AG04450 (cell line): ENCODE measurements around the gene TMC7. TPM values are rescaled to one million over a fixed set of nuclear protein-coding genes. Genes with fewer than 3 reads are reported as not detected.

Experiments
- CTCF ChIA-PET: fragments of 300-600, 350-600 bp; formaldehyde crosslinking; extraction: SDS; loops from one replicate; lab custom pipeline; 2022; ENCODE audit warnings: antibody characterized with exemption, inconsistent platforms; lab: Charles Lee
- POLR2A ChIA-PET: fragments of 350-600 bp; formaldehyde crosslinking; extraction: SDS; loops from one replicate; lab custom pipeline; 2021; ENCODE audit warnings: antibody characterized with exemption, inconsistent platforms; lab: Yijun Ruan, JAX
- DNase-seq: peaks from one replicate; pipeline ENCODE4 v3.0.0-alpha.2; 2011; ENCODE audit warnings: low read depth, low spot score
- H3K27ac ChIP-seq: one replicate; pipeline ENCODE4 v1.5.1; 2012; ENCODE audit warnings: low read depth, low read length, control low read depth
- H3K27me3 ChIP-seq: one replicate; pipeline ENCODE4 v1.6.0; 2012; ENCODE audit warnings: low read length; ENCODE audit not compliant: control insufficient read depth, insufficient read depth
- H3K4me3 ChIP-seq: 2 replicates; pipeline ENCODE4 v1.5.1; 2011; ENCODE audit warnings: mild to moderate bottlenecking, low read depth, low read length, control low read depth
- H3K9me3 ChIP-seq: 2 replicates; pipeline ENCODE4 v1.5.1; 2012; ENCODE audit warnings: low read length; ENCODE audit not compliant: control insufficient read depth, insufficient read depth
- polyA plus RNA-seq: library from polyadenylated mRNA; depleted of rRNA; stranded (reverse); fragments of >200 nt; gene quantifications from 2 replicates; pipeline ENCODE4 v1.2.3, GENCODE V29; 2011
- TF ChIP-seq, protein P1 (sequence below): IDR thresholded peaks from 2 replicates; pipeline ENCODE4 v1.5.1; 2011; ENCODE audit warnings: low read depth, low read length, control low read depth, inconsistent platforms

TMC7 gene
- polyA plus RNA-seq, 1 experiment: 0.37 TPM

- ChIA-PET CTCF (interaction anchor here (0.7 kb wide), 1 partner anchor 144 kb away, joined by 3 read pairs; no protein-coding TSS in a partner anchor), POLR2A (no interaction called here)
- no peak for DNase-seq
- H3K27ac ChIP-seq: no peak overlapping the region
- H3K9me3 ChIP-seq: no peaks in the 10 kb centered on the region
- H3K4me3 ChIP-seq: no peak overlapping the region
- TF ChIP-seq, protein P1, sequence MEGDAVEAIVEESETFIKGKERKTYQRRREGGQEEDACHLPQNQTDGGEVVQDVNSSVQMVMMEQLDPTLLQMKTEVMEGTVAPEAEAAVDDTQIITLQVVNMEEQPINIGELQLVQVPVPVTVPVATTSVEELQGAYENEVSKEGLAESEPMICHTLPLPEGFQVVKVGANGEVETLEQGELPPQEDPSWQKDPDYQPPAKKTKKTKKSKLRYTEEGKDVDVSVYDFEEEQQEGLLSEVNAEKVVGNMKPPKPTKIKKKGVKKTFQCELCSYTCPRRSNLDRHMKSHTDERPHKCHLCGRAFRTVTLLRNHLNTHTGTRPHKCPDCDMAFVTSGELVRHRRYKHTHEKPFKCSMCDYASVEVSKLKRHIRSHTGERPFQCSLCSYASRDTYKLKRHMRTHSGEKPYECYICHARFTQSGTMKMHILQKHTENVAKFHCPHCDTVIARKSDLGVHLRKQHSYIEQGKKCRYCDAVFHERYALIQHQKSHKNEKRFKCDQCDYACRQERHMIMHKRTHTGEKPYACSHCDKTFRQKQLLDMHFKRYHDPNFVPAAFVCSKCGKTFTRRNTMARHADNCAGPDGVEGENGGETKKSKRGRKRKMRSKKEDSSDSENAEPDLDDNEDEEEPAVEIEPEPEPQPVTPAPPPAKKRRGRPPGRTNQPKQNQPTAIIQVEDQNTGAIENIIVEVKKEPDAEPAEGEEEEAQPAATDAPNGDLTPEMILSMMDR: no peak
- peaks cover 6% of the 10 kb centered on the region for H3K27me3 ChIP-seq
Measured at GRCh38 chr16:18941471-18941870, 42.3 kb upstream of the TMC7 start.

DNA sequence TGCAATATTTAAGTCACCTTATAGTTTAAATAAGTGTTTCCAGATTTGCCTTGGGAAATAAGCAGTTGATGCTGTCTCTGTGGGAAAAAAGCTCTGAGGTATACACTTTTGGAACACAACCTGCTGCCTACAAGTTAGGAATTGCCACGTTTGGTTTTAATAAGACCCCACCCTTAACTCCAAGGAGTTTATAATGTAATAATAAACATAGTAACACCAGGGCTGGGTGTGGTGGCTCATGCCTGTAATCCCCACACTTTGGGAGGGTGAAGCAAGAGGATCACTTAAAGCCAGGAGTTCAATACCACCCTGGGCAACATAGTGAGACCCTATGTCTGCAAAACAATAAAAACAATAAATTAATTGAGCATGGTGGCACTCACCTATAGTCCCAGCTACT, 41.7 kb upstream of the TMC7 start:
- H3K9me3 ChIP-seq: no peaks in the 10 kb centered on the region
- TF ChIP-seq, protein P1: no peak
- ChIA-PET POLR2A (no interaction called here), CTCF (interaction anchor here (0.7 kb wide), 2 partner anchors 27 to 143 kb away, joined by 3 read pairs; no protein-coding TSS in a partner anchor)
- no peak overlapping the region for H3K4me3 ChIP-seq
- DNase-seq: no peak
- H3K27me3 ChIP-seq: peaks cover 3% of the 10 kb centered on the region
- no peak overlapping the region for H3K27ac ChIP-seq

DNA sequence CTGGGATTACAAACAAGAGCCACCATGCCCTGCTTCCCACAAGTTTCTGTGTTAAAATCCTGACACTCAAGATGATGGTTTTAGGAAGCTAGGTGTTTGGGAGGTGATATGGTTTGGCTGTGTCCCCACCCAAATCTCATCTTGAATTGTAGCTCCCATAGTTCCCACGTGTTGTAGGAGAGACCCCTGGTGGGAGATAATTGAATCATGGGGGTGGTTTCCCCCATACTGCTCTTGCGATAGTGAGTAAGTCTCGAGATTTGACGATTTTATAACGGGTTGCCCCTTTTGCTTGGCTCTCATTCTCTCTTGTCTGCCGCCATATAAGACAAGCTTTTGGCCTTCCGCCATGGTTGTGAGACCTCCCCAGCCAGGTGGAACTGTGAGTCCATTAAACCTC, 40.3 kb upstream of the TMC7 start:
- Histone ChIP-seq H3K9me3 (no peaks in the 10 kb centered on the region), H3K27ac (no peak overlapping the region), H3K4me3 (no peak overlapping the region), H3K27me3 (peaks cover 3% of the 10 kb centered on the region)
- TF ChIP-seq, protein P1: no peak
- ChIA-PET CTCF (interaction anchor here (0.6 to 0.9 kb wide), 2 partner anchors 11 to 26 kb away, joined by 3 read pairs; no protein-coding TSS in a partner anchor), POLR2A (no interaction called here)
- no peak for DNase-seq

DNA sequence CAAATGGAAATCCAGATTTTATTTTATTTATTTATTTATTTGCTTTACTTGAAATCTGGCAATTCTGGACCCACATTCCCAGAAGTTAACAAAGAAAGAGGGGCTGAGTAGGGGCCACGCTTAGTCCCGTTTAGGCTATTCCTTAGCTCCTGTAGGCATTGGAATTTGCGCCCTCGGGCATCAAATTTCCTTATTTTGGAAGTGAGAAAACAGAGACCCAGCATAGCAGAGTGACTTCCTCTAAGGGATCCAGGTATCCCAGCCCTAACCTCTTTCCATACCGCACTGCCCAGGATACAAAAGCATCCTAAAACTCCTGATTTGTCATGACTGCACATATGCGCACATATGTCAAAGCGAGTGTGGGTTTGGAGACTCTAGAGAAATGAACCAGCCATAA, 38.5 kb upstream of the TMC7 start:
- CTCF ChIA-PET: interaction anchor here (2.6 kb wide), 1 partner anchor 24 kb away, joined by 8 read pairs; no protein-coding TSS in a partner anchor

DNA sequence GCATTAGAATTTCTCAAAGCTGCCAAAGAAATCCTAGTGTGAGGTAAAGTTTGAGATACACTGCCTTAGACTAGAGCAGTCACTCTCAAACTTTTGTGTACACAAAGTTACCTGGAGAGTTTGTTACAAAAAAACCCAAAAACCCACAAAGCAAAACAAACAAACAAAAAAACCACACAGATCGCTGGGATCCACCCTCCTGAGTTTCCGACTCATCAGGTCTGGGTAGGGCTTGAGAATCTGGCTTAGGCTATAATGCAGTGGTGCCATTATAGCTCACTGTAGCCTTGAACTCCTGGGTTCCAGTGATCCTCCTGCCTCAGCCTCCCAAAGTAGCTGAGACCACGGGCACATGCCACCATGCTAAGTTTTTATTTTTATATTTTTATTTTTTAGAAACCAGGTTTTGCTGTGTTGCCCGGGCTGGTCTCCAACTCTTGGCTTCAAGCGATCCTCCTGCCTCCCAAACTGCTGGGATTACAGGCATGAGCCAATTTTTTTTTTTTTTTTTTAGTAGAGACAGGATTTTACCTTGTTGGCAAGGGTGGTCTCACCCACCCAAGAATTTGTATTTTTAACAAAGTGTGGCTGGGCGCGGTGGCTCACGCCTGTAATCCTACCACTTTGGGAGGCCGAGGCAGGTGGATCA, 35.2 kb upstream of the TMC7 start:
- ChIA-PET POLR2A (no interaction called here), CTCF (interaction anchor here (1.2 kb wide), 1 partner anchor 21 kb away, joined by 3 read pairs; no protein-coding TSS in a partner anchor)
- TF ChIP-seq, protein P1: no peak
- no peak overlapping the region for H3K27ac ChIP-seq
- peaks cover 3% of the 10 kb centered on the region for H3K27me3 ChIP-seq
- H3K9me3 ChIP-seq: no peaks in the 10 kb centered on the region
- no peak overlapping the region for H3K4me3 ChIP-seq
- no peak for DNase-seq

More for the DNA sequence above, 38.5 kb upstream of the TMC7 start:
- POLR2A ChIA-PET: no interaction called here
- no peaks in the 10 kb centered on the region for H3K9me3 ChIP-seq
- H3K27ac ChIP-seq: no peak overlapping the region
- TF ChIP-seq, protein P1: no peak
- no peak overlapping the region for H3K4me3 ChIP-seq
- peaks cover 3% of the 10 kb centered on the region for H3K27me3 ChIP-seq
- DNase-seq: no peak
